ENCODE results near the gene AP1S1.

Gene AP1S1

GRCh38 chr7:101159696-101160674 lies 5.7 kb downstream of the AP1S1 start:
- no peak for DNase-seq

GRCh38 chr7:101160910-101161309 lies 6.6 kb downstream of the AP1S1 start:
- DNase-seq, result no peak

DNA sequence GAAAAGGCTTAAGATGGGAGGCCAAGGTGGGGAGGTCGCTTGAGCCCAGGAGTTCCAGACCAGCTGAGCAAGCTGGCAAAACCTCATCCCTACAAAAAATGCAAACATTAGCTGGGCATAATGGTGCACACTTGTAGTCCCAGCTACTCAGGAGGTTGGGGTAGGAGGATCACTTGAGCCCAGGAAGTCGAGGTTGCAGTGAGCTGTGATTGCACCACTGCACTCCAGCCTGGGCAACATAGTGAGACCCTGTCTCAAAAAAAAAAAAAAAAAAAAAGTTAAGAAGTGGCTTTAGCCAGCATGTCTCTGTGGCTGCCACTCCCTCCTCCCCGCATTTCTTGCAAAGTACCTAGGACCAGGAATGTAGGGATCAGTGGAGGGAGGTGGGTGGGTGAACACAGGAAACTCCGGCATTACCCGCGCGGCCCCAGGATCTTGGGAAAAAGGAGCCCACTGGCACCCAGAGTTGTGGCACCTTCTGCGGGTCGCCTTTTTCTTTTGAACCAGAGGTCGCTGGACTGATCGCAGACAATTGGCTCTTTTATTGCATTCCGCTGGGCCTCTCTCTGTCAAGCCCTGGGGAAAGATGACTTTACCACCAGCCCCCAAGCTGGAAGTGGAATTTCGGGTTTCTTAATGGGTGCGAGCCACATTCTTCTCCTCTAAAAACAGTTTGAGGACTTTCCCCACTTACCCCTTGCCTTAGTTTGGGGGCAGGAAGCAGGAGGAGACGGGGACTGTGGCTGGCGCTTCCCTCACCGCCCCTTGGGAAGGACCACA lies 7.6 kb downstream of the AP1S1 start:
- DNase-seq, result no peak

DNA sequence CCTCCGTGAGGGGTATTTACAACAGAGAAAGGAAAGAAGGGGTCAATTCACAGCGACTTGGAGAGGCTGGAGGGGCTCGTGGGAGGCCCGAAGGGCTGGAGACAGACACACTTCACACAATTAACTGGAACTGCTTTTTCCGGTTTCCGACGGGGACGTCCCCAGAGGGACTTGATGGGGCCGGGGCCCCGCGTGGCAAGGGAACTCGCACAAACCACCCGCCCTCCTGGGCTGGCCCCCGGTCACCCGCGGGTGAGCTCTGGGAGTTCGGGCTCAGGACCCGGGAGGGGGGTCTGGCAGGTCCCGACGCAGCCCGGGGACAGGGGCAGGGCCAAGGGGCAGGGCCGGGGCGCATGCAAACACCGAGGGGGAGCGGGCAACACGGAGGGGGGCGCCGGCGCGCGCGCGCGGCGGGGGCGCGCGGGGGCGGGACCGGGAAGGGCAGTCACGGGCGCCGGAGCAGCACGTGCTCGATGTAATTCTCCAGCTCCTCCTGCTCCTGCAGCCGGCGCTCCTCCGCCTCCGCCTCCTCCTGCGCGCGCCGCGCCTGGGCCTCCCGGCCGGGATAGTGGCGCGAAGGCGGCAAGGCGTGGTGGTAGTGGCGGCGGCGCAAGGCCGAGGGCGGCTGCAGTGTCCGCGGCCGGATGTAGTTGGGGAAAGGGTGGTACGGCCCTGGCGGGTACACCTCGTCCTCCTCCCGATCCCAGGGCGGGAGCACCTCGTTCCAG lies 8.4 kb downstream of the AP1S1 start:
- DNase-seq, result peak; percentile 62

GRCh38 chr7:101163279-101164070 lies 9.2 kb downstream of the AP1S1 start:
- DNase-seq, result peak; percentile 32

- DNase-seq, result no peak
Measured at GRCh38 chr7:101164071-101164840, 10.0 kb downstream of the AP1S1 start.

DNA sequence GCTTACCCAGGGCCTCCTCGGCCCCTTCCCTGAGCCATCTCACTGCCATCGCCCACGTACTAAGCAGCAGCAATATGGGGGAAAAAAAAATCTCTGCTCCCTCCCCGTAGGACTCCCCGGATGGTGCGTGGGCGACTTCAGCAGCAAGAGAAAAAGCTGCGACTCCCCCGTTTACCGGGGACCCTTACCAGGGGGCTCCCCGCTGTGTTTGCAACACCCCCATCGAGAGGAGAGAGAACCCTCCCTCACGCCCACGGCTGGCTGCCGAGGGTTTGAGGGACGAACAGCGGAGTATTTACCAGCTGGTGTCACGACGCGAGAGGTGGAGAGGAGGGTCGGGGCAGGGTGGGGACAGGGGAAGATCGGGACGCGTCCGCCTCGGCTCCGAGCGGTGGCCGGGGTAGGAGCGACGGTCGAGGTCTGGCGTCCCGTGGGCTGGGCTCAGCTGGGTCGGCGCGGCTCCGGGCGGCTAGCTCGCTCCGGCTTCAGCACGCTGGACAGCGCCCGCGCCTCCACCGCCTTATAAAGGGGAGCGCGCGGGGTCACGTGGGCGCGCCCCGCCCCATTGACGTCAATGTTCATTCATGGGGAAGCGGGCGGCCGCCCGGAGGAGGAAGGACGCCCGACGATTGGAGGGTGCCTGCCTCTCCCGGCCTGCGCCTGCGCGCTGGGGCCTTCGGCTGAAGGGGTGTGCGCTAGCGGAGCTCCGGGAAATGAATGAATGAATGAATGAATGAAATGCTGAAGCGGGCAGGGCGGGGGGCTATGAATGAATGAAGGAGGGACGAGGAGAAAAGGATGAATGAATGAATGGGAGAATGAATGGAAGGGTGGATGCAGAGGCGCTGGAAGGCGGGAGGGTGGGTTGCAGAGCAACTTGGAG lies 11.0 kb downstream of the AP1S1 start, which contains the start of gene VGF:
Gene VGF, minus strand, starts transcription at position 495 of the 883 bp plus-strand sequence. CDS start 726 bp downstream, outside the sequence.
- DNase-seq, result peak; percentile 95

DNA sequence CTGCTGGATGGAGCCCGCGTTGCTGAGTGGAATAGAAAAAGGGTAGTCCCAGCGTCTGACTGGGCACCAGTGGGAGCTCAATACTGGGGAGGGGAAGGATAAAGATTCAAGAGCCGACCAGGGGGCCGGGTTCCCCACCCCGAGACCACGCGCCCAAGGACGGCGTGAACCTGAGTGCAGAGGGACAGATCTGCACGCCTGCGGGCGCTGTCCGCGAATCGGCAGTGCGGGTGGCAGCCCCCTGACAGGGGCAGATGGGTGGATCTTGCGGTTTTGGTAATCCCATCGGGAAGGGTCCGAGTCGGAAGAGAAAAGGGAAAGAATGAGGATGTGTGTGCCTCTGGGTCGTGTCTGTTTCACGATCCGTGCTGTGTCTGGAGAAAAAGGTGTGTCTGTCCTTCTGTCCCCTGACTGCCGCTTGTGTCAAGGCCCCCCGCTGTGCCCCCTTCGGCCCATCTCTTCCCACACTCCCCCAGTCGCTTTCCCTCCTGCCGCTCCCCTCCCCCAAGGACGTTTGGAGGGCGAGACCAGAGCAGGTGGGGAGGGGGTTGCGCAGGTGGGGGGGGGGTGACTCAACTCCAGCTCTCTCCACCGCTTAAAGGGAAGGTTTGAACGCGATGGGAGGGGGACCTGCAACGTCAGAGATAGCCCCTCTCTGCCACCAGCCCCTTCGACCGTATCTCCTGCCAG lies 11.8 kb downstream of the AP1S1 start:
- no peak for DNase-seq

DNA sequence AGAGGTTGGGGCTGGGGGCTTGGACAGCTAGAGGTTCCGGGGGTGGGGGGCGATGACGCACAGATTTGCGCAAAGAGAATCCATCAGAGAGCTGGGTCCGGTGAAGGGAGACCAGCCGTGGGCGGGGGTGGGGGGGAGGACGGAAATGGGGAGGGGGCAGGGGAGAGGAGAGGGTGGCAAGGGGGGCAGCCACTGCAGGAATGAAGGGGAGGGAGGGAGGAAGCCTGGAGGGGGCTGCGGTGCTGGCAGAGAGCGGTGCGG lies 12.3 kb downstream of the AP1S1 start:
- DNase-seq, result no peak

DNA sequence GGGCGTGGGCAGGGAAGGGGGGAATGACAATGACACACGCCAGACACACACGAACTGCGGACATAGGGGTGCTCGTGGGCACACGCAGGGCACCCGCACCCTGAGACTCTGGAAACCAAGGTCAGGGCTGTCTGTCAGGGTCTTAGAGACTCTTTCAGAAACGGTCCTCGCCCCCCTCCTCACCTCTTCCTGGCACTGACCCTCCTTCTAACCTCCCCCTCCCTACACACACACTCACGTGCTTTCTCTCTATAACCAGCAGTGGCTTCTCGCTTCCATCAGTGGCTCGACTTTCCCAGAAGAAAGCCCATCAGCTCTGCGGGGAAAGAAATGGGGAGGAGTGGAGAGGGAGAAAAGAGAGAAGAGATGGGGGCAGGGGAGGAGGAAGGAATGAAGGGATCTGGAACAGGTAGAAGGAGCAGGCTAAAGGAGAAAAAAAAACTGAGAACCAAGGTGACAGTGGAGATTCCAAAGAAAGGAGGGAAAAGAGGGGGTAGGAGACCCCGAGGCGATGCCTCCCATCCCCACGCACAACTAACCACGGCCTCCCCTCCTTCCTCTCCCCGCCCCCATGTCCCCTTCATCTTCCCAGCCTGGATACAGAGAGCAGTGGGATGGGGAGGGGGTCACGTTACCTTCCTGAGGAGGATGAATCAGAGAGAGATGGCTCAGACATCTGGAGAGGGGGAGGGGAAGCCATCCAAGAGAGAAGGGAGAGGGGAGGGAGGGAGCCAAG lies 12.8 kb downstream of the AP1S1 start:
- no peak for DNase-seq

- no peak for DNase-seq
Measured at GRCh38 chr7:101167645-101168411, 13.6 kb downstream of the AP1S1 start.

- DNase-seq, result no peak
Measured at GRCh38 chr7:101168412-101169049, 14.3 kb downstream of the AP1S1 start.

GRCh38 chr7:101169110-101169837 lies 15.0 kb downstream of the AP1S1 start:
- no peak for DNase-seq

DNA sequence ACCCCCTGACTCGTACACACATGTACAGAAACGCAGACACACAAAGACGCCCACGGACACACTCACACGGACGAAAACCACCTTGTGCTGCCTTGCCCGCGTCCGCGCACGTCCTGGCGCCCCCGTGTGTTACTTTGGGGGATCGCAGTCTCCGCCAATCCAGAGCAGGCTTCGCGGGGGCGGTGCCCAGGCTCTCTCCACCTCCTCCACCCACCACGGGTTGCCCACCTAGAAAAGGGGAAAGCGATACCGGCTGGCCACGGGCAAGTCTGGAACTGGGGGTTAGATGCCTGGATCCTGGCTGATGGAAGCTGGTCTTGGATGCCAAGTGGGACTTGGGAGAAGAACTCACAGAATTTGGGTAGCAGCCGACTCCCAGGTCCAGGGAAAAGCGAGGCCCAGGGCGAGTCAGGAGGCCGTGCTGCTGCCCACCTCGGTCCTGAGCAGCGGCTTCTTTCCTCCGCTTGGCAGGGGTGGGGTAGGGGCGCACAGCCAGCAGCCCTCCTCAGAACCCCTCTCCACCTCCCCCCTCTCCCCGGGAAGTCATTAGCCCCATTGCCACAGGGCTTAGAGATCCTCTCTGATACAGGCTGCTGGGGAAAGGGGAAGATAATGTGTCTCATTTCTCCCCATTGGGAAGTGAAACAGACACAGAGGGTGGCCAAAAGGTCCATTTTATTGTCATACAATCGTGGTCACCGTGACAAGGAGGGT lies 15.7 kb downstream of the AP1S1 start:
- DNase-seq, result peak; percentile 61

- no peak for DNase-seq
Measured at GRCh38 chr7:101170617-101171441, 16.6 kb downstream of the AP1S1 start.

DNA sequence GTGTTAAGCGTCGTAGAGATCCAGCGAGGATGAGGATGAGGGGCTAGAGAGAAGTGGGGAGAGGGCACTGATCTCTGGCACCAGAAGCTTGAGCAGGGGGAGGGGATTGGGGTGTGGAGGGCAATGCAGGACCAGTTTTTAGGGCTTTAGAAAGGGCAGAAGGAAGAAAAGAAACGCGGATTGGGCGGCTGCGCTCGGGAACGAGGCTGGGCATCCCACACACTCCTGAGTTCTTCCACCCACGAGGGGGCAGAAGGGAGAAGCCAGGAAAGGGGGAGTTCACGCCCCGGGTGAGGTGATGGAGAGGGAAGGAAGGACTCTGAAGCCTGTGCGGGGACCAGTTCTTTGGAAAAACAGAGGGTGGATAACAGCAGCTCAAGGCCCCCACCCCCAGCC lies 17.2 kb downstream of the AP1S1 start:
- DNase-seq, result peak; percentile 27

Measured in hematopoietic multipotent progenitor cell treated with erythropoietin and hydrocortisone succinate and interleukin-3 and kit ligand, for 8 days (in vitro differentiated cells).